HG02840 (cell line): ENCODE results near the gene UBE2R2.
"Not testable (repeated sequence)": the region's sequence is repeated elsewhere in the genome, so short reads cannot be mapped to it uniquely, and the experiment has no call there.

ENCODE experiments used
- ATAC-seq: cut with Tn5 transposase; IDR thresholded peaks from one replicate; pipeline ENCODE4 v1.9.1; 2021; ENCODE audit warnings: mild to moderate bottlenecking, moderate library complexity, moderate number of reproducible peaks; ENCODE audit not compliant: unreplicated experiment, low FRiP score

Gene UBE2R2

DNA sequence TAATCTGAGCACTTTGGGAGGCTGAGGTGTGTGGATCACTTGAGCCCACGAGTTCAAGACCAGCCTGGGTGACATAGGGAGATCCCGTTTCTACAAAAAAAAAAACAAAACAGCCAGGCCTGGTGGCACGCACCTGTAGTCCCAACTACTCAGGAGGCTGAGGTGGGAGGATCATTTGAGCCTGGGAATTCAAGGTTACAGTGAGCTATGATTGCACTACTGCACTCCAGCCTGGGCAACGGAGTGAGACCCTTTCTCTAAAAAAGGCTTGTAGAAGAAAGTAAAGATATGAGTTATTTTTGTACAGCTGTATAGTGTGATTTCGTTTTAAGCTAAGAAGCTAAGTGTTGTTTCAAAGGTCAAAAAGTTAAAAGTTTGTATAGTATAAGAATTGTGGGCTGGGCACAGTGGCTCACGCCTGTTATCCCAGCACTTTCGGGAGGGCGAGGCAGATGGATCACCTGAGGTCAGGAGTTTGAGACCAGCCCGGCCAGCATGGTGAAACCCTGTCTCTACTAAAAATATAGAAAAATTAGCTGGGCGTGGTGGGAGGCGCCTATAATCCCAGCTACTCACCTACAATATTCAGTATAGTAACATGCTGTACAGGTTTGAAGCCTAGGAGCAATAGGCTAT lies 18.8 kb downstream of the UBE2R2 start:
- ATAC-seq: no peak

DNA sequence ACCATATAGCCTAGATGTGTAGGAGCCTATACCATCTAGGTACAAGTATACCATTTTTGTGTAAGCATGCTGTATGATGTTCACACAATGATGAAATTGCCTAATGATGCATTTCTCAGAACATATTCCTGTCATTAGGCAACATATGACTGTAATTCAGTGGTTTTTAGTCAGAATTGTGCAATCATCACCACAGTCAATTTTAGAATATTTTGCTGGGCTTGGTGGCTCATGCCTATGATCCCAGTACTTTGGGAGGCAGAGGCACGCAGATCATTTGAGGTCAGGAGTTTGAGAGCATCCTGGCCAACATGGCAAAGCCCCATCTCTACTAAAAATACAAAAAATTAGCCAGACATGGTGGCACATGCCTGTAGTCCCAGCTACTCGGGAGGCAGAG lies 19.3 kb downstream of the UBE2R2 start:
- not testable (repeated sequence) for ATAC-seq

GRCh38 chr9:33837138-33837537 lies 20.2 kb downstream of the UBE2R2 start:
- no peak for ATAC-seq

DNA sequence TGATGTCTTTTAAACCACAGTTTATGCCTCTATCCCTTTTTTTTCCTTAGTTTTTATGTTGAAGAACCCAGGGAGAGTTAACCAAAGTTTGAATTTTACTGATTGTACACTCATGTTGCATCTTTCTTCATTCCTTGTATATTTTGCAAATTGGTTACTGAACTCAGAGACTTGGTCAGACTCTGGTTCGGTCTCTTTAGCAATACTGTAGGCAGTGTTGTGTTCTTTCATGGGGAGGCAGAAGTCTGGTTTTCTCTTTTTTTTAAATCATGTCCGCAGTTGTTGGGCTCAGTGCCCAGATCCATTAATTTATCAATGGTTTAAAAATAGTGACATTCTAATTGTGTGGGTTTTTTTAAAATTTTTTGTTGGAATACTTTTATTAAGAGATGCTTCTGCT lies 23.4 kb downstream of the UBE2R2 start:
- ATAC-seq: no peak

GRCh38 chr9:33843312-33843961 lies 26.5 kb downstream of the UBE2R2 start:
- ATAC-seq: no peak

DNA sequence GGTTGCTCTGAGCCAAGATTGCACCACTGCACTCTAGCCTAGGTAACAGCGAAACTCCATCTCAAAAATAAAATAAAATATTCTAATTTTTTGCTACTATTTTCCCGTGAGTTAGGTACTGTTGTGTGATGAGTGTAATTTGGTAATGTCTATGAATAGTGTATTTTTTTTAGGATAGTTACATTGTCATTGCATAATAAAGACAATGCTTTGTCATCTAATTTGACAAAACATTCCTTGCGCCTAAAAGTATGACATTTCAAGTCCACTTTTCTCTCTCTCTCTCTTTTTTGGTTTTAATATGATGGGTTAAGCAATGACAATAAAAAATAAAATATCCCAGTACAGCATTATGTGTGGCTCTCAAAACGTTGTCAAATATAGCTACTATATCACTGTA lies 29.3 kb downstream of the UBE2R2 start:
- ATAC-seq: no peak

DNA sequence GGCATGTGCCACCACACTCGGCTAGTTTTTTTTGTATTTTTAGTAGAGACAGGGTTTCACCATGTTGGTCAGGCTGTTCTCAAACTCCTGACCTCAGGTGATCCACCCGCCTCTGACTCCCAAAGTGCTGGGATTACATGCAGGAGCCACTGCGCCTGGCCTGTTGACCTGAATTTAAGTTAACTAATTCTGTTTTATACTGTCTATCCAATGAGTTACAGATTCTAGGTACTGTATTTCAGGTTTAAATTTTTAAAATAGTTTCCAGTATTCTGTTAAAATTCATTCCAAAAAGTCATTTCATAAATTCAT lies 30.9 kb downstream of the UBE2R2 start:
- ATAC-seq: not testable (repeated sequence)

GRCh38 chr9:33850267-33850629 lies 33.3 kb downstream of the UBE2R2 start:
- no peak for ATAC-seq

DNA sequence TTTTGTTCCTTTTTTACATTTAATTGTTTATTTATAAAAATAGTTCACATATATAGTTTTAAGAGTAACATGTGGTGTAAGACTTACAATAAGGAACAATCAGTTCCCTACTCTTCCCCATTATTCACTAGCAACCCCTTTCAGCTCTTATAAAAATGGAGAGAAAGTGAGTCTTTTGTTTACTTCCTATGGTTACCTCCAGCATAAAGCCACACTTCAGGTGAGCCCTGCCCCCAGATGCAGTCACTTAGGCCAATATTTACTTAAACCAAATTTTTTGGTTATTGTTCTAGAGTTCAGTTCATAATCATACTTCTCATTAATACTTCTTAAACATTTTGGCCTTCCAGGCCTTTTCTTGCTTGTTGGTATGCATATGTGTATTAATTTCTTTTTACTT lies 33.7 kb downstream of the UBE2R2 start:
- ATAC-seq: no peak

GRCh38 chr9:33851301-33851700 lies 34.3 kb downstream of the UBE2R2 start:
- no peak for ATAC-seq

- ATAC-seq: no peak
Measured at GRCh38 chr9:33852216-33852826, 35.4 kb downstream of the UBE2R2 start.

- ATAC-seq: no peak
Measured at GRCh38 chr9:33856247-33856646, 39.3 kb downstream of the UBE2R2 start.

GRCh38 chr9:33858423-33858822 lies 41.5 kb downstream of the UBE2R2 start:
- no peak for ATAC-seq

- ATAC-seq: no peak
Measured at GRCh38 chr9:33860200-33860871, 43.4 kb downstream of the UBE2R2 start.

GRCh38 chr9:33861917-33862453 lies 45.0 kb downstream of the UBE2R2 start:
- ATAC-seq: no peak

DNA sequence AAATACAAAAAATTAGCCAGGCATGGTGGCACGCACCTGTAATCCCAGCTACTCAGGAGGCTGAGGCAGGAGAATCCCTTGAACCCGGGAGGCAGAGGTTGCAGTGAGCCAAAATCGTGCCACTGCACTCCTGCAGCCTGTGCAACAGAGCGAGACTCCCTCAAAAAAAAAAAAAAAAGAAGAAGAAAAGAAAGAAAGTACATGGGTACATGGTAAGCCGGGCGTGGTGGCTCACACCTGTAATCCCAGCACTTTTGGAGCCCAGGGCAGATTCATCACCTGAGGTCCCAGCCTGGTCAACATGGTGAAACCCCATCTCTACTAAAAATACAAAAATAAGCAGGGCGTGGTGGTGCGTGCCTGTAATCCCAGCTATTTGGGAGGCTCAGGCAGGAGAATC lies 46.1 kb downstream of the UBE2R2 start:
- ATAC-seq: not testable (repeated sequence)

- no peak for ATAC-seq
Measured at GRCh38 chr9:33867747-33868439, 50.9 kb downstream of the UBE2R2 start.

GRCh38 chr9:33868440-33868973 lies 51.5 kb downstream of the UBE2R2 start:
- ATAC-seq: no peak

GRCh38 chr9:33869243-33869642 lies 52.3 kb downstream of the UBE2R2 start:
- not testable (repeated sequence) for ATAC-seq

DNA sequence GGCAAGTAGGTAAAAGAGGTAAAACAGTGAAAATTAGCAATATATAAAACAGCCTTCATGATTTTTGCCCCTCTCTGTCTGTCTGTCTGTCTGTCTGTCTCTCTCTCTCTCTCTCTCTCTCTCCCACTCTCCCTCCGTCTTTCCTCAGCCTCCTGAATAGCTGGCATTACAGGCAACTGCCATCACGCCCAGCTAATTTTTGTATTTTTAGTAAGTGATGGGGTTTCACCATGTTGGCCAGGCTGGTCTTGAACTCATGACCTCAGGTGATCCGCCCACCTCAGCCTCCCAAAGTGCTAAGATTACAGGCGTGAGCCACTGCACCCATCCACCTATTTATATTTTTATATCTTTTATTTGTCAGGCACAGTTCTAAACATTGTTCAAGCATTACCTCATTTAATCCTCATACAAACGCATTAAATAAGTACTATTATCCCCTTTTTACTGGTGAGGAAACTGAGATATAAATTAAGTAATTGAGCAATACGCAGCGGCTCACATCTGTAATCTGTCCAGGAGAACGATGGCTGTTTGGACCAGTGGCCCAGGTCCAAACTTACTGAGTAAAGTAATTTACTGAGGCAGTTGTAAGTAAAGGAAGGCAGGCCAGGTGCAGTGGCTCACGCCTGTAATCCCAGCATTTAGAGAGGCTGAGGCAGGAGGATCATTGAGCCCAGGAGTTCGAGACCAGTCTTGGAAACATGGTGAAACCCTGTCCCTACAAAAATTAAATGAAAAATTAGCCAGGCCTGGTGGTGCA lies 60.9 kb downstream of the UBE2R2 start:
- ATAC-seq: no peak
